DOHH2 (cell line): ENCODE data around the gene MAP4K2.
A peak's percentile ranks its signal among the peaks of the same experiment; 100 is the strongest.

ENCODE experiments used
- H3F3A ChIP-seq: fragments of 200-600 bp; sonication (generic), shearing (Covaris generic); 2 replicates; pipeline ENCODE4 v1.6.0; 2016; ENCODE audit warnings: antibody characterized with exemption, mild to moderate bottlenecking; ENCODE audit not compliant: control insufficient read depth, insufficient read depth
- H3K27ac ChIP-seq: fragments of 200-600 bp; sonication (generic); 2 replicates; pipeline ENCODE4 v1.5.1; 2014; ENCODE audit warnings: low read depth, mild to moderate bottlenecking, low read length, moderate library complexity
- H3K27me3 ChIP-seq: fragments of 200-600 bp; sonication (generic); 2 replicates; pipeline ENCODE4 v1.6.1; 2014; ENCODE audit warnings: mild to moderate bottlenecking, low read length, mixed read lengths; ENCODE audit not compliant: control insufficient read depth
- H3K36me3 ChIP-seq: fragments of 200-600 bp; sonication (generic); 2 replicates; pipeline ENCODE4 v1.6.1; 2014; ENCODE audit warnings: mild to moderate bottlenecking, low read length, moderate library complexity, mixed read lengths; ENCODE audit not compliant: control insufficient read depth
- H3K4me1 ChIP-seq: fragments of 200-600 bp; sonication (generic); 2 replicates; pipeline ENCODE4 v1.6.1; 2014; ENCODE audit warnings: mild to moderate bottlenecking, low read length, mixed read lengths; ENCODE audit not compliant: control insufficient read depth
- H3K4me2 ChIP-seq: fragments of 200-600 bp; sonication (generic); 2 replicates; pipeline ENCODE4 v1.6.0; 2014; ENCODE audit warnings: mild to moderate bottlenecking, low read length, moderate library complexity
- H3K4me3 ChIP-seq: fragments of 200-600 bp; sonication (generic); 2 replicates; pipeline ENCODE4 v1.5.1; 2014; ENCODE audit warnings: mild to moderate bottlenecking, low read length, mixed read lengths
- H3K79me2 ChIP-seq: fragments of 200-600 bp; sonication (generic); 2 replicates; pipeline ENCODE4 v1.6.1; 2014; ENCODE audit warnings: mild to moderate bottlenecking, low read length, mixed read lengths; ENCODE audit not compliant: control insufficient read depth
- H3K9me2 ChIP-seq: fragments of 200-600 bp; sonication (generic); replicated peaks from 2 replicates; pipeline ENCODE4 v1.6.1; 2014; ENCODE audit warnings: mild to moderate bottlenecking, low read length, mixed read lengths; ENCODE audit not compliant: control insufficient read depth
- H3K9me3 ChIP-seq: fragments of 200-600 bp; sonication (generic); 2 replicates; pipeline ENCODE4 v1.6.1; 2014; ENCODE audit warnings: antibody characterized with exemption, low read length, mixed read lengths; ENCODE audit not compliant: control insufficient read depth, insufficient read depth
- H4K20me1 ChIP-seq: fragments of 200-600 bp; sonication (generic); 2 replicates; pipeline ENCODE4 v1.6.0; 2014; ENCODE audit warnings: low read depth, mild to moderate bottlenecking, antibody characterized with exemption, low read length, moderate library complexity; ENCODE audit not compliant: control insufficient read depth, insufficient read depth
- EZH2phosphoT487 ChIP-seq: fragments of 200-600 bp; sonication (generic); IDR thresholded peaks from 2 replicates; pipeline ENCODE4 v1.6.1; 2017; ENCODE audit warnings: borderline replicate concordance, mild to moderate bottlenecking, antibody characterized with exemption, low read length, moderate library complexity, mixed read lengths
- TF ChIP-seq, protein P1 (sequence below): fragments of 200-600 bp; sonication (generic); IDR thresholded peaks from one replicate; pipeline ENCODE4 v1.5.1; 2014; ENCODE audit warnings: antibody characterized with exemption, mild to moderate bottlenecking, low read depth, low read length; ENCODE audit not compliant: poor library complexity, severe bottlenecking

MAP4K2 gene

DNA sequence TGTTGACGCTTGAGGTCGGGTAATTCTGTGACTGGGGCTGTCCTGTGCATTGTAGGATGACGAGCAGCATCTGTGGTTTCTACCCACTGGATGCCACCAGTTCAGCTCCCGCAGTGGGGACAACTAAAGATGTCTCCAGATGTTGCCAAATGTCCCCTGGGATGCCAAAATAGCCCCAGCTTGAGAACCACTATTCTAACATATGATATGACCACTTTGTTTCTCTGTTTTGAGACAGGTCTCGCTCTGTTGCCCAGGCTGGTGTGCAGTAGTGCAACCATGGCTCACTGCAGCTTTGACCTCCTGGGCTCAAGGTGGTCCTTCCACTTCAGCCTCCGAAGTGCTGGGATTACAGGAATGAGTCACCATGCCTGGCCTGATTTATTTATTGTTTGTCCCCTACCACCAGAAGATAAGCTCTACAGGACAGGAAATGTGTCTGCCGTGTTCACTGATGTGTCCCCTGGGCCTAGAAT lies 11.7 kb upstream of the MAP4K2 start:
- Histone ChIP-seq H3F3A (peaks cover 7% of the 10 kb centered on the region; the same call in 1 of the 2 replicates), H3K4me1 (peaks cover 25% of the 10 kb centered on the region), H3K36me3 (no peaks in the 10 kb centered on the region), H3K79me2 (peaks cover 6% of the 10 kb centered on the region), H4K20me1 (no peaks in the 10 kb centered on the region), H3K9me3 (no peaks in the 10 kb centered on the region), H3K4me3 (peak overlapping the region; percentile 23), H3K9me2 (no peaks in the 10 kb centered on the region), H3K27ac (peak overlapping the region; percentile 29), H3K4me2 (peak overlapping the region; percentile 57), H3K27me3 (no peaks in the 10 kb centered on the region)
- TF ChIP-seq, protein P1, sequence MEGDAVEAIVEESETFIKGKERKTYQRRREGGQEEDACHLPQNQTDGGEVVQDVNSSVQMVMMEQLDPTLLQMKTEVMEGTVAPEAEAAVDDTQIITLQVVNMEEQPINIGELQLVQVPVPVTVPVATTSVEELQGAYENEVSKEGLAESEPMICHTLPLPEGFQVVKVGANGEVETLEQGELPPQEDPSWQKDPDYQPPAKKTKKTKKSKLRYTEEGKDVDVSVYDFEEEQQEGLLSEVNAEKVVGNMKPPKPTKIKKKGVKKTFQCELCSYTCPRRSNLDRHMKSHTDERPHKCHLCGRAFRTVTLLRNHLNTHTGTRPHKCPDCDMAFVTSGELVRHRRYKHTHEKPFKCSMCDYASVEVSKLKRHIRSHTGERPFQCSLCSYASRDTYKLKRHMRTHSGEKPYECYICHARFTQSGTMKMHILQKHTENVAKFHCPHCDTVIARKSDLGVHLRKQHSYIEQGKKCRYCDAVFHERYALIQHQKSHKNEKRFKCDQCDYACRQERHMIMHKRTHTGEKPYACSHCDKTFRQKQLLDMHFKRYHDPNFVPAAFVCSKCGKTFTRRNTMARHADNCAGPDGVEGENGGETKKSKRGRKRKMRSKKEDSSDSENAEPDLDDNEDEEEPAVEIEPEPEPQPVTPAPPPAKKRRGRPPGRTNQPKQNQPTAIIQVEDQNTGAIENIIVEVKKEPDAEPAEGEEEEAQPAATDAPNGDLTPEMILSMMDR, result no peak
- TF ChIP-seq EZH2phosphoT487, result no peak

DNA sequence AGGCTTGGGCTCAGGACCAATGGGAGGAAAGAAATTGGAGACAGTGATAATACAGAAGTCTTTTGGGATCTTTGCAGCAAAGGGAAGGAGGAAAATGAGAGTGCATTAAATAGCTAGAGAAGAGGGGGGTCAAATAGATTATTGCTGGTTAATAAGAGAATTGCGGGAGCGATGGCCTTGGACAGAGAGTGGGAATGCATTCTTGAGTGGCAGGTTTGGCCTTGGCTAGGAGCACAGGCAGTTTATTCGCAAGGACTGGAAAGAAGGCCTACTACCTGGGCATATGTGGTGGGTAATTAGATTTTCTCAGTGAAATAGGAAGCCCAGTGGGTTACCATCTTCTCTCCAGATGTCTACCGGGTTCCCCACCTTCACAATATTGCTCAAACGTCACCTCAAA lies 10.8 kb upstream of the MAP4K2 start:
- Histone ChIP-seq H3K79me2 (peaks cover 15% of the 10 kb centered on the region), H3K4me3 (no peak overlapping the region), H3F3A (peaks cover 7% of the 10 kb centered on the region; the same call in 1 of the 2 replicates), H3K27ac (no peak overlapping the region), H3K27me3 (no peaks in the 10 kb centered on the region), H3K9me3 (no peaks in the 10 kb centered on the region), H3K36me3 (peaks cover 6% of the 10 kb centered on the region; the same call in 1 of the 2 replicates), H3K9me2 (no peaks in the 10 kb centered on the region), H3K4me2 (no peak overlapping the region), H4K20me1 (no peaks in the 10 kb centered on the region), H3K4me1 (peaks cover 34% of the 10 kb centered on the region)
- TF ChIP-seq EZH2phosphoT487, result no peak
- TF ChIP-seq, protein P1, result no peak

DNA sequence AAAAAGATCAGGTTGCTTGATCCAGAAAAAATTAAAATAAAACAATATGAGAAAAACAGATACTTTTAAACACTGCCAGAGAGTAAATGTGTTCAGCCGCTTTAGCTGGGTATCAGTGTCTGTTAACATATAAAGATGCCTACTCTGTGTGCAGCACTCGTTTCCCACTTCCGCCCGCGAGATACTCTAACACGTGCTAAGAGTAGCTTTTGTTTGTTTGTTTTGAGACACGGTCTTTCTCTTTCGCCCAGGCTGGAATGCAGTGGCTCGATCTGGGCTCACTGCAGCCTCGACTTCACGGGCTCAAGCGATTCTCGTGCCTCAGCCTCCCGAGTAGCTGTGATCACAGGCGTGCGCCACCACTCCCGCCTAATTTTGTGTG lies 7.9 kb upstream of the MAP4K2 start:
- Histone ChIP-seq H3K9me3 (no peaks in the 10 kb centered on the region), H3K4me1 (peaks cover 39% of the 10 kb centered on the region), H3K79me2 (peaks cover 27% of the 10 kb centered on the region), H3K4me3 (peak overlapping the region; percentile 88), H4K20me1 (no peaks in the 10 kb centered on the region), H3K9me2 (no peaks in the 10 kb centered on the region), H3K4me2 (peak overlapping the region; percentile 96), H3F3A (peaks cover 7% of the 10 kb centered on the region; the same call in 1 of the 2 replicates), H3K27me3 (no peaks in the 10 kb centered on the region), H3K27ac (peak overlapping the region; percentile 48), H3K36me3 (peaks cover 31% of the 10 kb centered on the region)
- no peak for TF ChIP-seq EZH2phosphoT487
- TF ChIP-seq, protein P1, result no peak
